K562 (cell line): ENCODE data around the gene ARMH1. TPM values are rescaled to one million over a fixed set of nuclear protein-coding genes. Genes with fewer than 3 reads are reported as not detected.
A peak's percentile ranks its signal among the peaks of the same experiment; 100 is the strongest.

Source experiments
- KLF16 ChIP-seq: IDR thresholded peaks from 2 replicates; pipeline ENCODE4 v1.6.1; 2016; ENCODE audit warnings: antibody characterized with exemption
- MYBL2 ChIP-seq, 2 experiments: fragments of 450-650 bp in 1 of 2; sonication (generic) in 1 of 2; formaldehyde crosslinking in 1 of 2; IDR thresholded peaks; 2 replicates each; pipeline versions ENCODE4 v1.6.1 to v1.8.1; 2017 to 2022; ENCODE audit warnings: borderline replicate concordance in 1 of 2, inconsistent platforms in 1 of 2, low read depth in 1 of 2, mild to moderate bottlenecking in 1 of 2, missing genetic modification reagents in 1 of 2, moderate library complexity in 1 of 2
- POLR2A ChIP-seq: fragments of 450-650 bp; conservative IDR thresholded peaks from 2 replicates; pipeline ENCODE4 v1.6.1; 2016
- POLR2B ChIP-seq: fragments of 450-650 bp; IDR thresholded peaks from 2 replicates; pipeline ENCODE4 v1.6.1; 2018; ENCODE audit warnings: low read depth; ENCODE audit not compliant: partially characterized antibody
- RBM17 ChIP-seq: fragments of 200-400 bp; formaldehyde crosslinking; IDR thresholded peaks from 2 replicates; pipeline ENCODE4 v1.6.1; 2017; ENCODE audit warnings: low read depth, mild to moderate bottlenecking, low read length, borderline replicate concordance
- RFX5 ChIP-seq: IDR thresholded peaks from 2 replicates; pipeline ENCODE4 v1.6.1; 2011; ENCODE audit warnings: low read depth, mild to moderate bottlenecking, improper control_type of control experiment, low read length
- polyA plus RNA-seq, 8 experiments: library from polyadenylated mRNA; depleted of rRNA in 4 of 8; stranded (reverse) in 5 of 8; unstranded in 3 of 8; fragments of >200 nt; fragmentation: Nextera tagmentation in 2 of 8; fragmentation: Illumina TruSeq in 1 of 8; extraction: Ambion mirVana in 2 of 8; extraction: Trizol in 1 of 8; gene quantifications; 2 replicates each; pipeline versions ENCODE4 v1.2.1 to v1.2.3, GENCODE V29; 2011 to 2014; ENCODE audit warnings: inconsistent platforms in 1 of 8, missing spikeins in 1 of 8
- total RNA-seq, 7 experiments: library from RNA; depleted of rRNA in 6 of 7; stranded (reverse); fragments of >200 nt in 6 of 7; fragmentation: Illumina TruSeq in 2 of 7; extraction: Trizol in 2 of 7; gene quantifications; 2 replicates each; pipeline versions ENCODE4 v1.2.1 to v1.2.3, GENCODE V29; 2011 to 2021; ENCODE audit warnings: low replicate concordance in 1 of 7
- TF ChIP-seq, protein P1 (sequence below), 2 experiments: fragments of 150-350 bp in 1 of 2; IDR thresholded peaks; 2 replicates each; pipeline ENCODE4 v1.6.1; 2012 to 2016; ENCODE audit warnings: low read depth in 2 of 2, low read length in 2 of 2, mild to moderate bottlenecking in 1 of 2, moderate library complexity in 1 of 2
- TF ChIP-seq, protein P2 (sequence below), 2 experiments: fragments of 450-650 bp; IDR thresholded peaks; 2 replicates each; pipeline ENCODE4 v1.6.1; 2016; ENCODE audit warnings: mild to moderate bottlenecking in 2 of 2, borderline replicate concordance in 1 of 2, low read depth in 1 of 2, moderate library complexity in 1 of 2
- TF ChIP-seq, protein P3 (sequence below): fragments of 450-650 bp; formaldehyde crosslinking; IDR thresholded peaks from 2 replicates; pipeline ENCODE4 v1.4.0; 2020; ENCODE audit warnings: mild to moderate bottlenecking, moderate library complexity

ARMH1 gene
- total and polyA plus RNA-seq, 9 of the 15 experiments (the other 6 are each of a cell fraction or from before 2014, with no cell fraction given) = 0.41 TPM; not detected in 8

DNA sequence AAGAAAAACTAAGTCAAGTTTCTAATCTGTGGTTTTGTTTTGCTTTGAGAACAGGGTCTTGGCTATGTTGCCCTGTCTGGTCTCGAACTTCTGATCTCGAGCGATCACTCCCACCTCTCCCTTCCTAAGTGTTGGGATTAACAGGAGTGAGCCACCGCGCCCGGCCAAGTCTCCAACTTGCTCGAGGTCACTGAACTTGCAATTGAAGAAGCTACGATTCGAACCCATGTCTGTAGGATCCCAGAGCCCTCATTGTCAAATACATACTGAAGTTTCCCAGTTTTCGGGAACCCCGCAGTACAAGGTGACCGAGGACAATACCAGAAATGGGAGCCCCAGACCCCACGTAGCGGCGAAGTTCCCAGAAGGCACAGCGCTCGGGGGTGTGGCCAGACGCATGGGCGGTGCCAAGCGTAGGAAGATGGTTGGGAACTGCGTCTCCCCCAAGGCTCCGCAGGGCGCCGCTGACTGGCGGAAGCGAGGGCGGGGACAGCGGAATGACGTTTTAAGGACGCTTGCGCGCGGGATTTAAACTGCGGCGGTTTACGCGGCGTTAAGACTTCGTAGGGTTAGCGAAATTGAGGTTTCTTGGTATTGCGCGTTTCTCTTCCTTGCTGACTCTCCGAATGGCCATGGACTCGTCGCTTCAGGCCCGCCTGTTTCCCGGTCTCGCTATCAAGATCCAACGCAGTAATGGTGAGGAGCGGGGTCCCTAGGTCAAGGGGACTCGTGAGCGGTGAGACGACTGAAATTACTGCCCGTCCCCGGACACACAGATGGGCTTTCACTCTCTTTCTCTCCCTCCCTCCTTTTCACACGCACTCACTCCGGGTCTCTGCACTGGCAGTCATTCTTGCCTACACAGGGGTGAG, 65.0 kb downstream of the ARMH1 start, which contains the start of gene KIF2C (continued):
- TF ChIP-seq, protein P1, sequence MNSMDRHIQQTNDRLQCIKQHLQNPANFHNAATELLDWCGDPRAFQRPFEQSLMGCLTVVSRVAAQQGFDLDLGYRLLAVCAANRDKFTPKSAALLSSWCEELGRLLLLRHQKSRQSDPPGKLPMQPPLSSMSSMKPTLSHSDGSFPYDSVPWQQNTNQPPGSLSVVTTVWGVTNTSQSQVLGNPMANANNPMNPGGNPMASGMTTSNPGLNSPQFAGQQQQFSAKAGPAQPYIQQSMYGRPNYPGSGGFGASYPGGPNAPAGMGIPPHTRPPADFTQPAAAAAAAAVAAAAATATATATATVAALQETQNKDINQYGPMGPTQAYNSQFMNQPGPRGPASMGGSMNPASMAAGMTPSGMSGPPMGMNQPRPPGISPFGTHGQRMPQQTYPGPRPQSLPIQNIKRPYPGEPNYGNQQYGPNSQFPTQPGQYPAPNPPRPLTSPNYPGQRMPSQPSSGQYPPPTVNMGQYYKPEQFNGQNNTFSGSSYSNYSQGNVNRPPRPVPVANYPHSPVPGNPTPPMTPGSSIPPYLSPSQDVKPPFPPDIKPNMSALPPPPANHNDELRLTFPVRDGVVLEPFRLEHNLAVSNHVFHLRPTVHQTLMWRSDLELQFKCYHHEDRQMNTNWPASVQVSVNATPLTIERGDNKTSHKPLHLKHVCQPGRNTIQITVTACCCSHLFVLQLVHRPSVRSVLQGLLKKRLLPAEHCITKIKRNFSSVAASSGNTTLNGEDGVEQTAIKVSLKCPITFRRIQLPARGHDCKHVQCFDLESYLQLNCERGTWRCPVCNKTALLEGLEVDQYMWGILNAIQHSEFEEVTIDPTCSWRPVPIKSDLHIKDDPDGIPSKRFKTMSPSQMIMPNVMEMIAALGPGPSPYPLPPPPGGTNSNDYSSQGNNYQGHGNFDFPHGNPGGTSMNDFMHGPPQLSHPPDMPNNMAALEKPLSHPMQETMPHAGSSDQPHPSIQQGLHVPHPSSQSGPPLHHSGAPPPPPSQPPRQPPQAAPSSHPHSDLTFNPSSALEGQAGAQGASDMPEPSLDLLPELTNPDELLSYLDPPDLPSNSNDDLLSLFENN (IDR thresholded peaks at IDR 0.05; ENCODE audit: low read depth in 2 of 2, low read length in 2 of 2) = peak in 1 of 2 experiments; percentile 78; a peak in 1 of 4 replicates
- TF ChIP-seq, protein P2, sequence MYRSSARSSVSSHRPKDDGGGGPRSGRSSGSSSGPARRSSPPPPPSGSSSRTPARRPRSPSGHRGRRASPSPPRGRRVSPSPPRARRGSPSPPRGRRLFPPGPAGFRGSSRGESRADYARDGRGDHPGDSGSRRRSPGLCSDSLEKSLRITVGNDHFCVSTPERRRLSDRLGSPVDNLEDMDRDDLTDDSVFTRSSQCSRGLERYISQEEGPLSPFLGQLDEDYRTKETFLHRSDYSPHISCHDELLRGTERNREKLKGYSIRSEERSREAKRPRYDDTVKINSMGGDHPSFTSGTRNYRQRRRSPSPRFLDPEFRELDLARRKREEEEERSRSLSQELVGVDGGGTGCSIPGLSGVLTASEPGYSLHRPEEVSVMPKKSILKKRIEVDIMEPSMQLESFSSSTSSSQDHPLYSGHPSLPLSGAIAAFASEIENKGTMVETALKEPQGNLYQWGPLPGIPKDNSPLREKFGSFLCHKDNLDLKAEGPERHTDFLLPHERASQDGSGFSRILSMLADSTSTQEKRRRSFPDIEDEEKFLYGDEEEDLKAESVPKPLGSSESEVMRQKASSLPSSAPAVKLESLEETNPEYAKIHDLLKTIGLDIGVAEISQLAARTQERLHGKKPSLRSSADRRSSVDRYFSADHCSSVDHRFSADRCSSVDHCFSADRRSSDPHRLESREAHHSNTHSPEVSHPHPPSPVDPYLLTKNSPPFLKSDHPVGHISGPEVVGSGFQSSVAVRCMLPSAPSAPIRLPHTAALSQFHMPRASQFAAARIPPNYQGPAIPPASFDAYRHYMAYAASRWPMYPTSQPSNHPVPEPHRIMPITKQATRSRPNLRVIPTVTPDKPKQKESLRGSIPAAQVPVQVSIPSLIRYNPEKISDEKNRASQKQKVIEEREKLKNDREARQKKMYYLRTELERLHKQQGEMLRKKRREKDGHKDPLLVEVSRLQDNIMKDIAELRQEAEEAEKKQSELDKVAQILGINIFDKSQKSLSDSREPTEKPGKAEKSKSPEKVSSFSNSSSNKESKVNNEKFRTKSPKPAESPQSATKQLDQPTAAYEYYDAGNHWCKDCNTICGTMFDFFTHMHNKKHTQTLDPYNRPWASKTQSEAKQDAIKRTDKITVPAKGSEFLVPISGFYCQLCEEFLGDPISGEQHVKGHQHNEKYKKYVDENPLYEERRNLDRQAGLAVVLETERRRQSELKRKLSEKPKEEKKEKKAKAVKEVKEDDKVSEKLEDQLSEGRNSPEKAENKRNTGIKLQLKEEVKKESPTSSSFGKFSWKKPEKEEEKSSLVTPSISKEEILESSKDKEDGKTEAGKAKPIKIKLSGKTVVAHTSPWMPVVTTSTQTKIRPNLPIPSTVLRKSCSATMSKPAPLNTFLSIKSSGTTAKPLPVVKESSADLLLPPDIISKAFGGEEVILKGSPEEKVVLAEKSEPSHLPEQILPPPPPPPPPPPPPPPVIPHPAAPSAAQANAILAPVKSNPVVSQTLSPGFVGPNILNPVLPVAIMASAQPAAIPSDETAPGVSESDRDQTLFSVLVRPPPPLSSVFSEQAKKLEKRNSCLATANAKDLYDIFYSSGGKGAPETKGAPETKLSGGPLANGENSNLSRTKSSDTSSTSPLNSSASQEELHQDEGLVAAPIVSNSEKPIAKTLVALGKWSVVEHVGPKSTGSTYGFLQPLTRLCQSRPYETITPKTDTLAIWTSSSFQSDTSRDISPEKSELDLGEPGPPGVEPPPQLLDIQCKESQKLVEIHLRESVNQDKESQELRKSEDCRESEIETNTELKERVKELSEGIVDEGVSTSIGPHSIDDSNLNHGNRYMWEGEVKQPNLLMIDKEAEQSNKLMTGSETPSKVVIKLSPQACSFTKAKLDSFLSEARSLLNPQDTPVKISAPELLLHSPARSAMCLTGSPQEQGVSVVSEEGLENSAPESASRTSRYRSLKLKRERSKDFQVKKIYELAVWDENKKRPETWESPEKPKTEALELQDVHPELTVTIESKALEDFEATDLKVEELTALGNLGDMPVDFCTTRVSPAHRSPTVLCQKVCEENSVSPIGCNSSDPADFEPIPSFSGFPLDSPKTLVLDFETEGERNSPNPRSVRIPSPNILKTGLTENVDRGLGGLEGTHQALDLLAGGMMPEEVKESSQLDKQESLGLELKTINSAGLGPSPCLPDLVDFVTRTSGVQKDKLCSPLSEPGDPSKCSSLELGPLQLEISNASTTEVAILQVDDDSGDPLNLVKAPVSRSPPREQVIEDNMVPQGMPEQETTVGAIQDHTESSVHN (IDR thresholded peaks at IDR 0.05; ENCODE audit: borderline replicate concordance in 1 of 2, low read depth in 1 of 2) = no peak
- TF ChIP-seq RFX5 = no peak
- peak; percentile 99 for TF ChIP-seq MYBL2 (IDR thresholded peaks at IDR 0.05; ENCODE audit: low read depth)
- TF ChIP-seq MYBL2 (CRISPR knock-in tag; IDR thresholded peaks at IDR 0.05; ENCODE audit: borderline replicate concordance) = no peak
- TF ChIP-seq RBM17 = no peak
- TF ChIP-seq, protein P3, sequence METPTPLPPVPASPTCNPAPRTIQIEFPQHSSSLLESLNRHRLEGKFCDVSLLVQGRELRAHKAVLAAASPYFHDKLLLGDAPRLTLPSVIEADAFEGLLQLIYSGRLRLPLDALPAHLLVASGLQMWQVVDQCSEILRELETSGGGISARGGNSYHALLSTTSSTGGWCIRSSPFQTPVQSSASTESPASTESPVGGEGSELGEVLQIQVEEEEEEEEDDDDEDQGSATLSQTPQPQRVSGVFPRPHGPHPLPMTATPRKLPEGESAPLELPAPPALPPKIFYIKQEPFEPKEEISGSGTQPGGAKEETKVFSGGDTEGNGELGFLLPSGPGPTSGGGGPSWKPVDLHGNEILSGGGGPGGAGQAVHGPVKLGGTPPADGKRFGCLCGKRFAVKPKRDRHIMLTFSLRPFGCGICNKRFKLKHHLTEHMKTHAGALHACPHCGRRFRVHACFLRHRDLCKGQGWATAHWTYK (CRISPR knock-in tag) = no peak
- no peak; the same call in 1 of the 2 replicates for TF ChIP-seq KLF16
- peak; percentile 98 for TF ChIP-seq POLR2A
- peak; percentile 97 for TF ChIP-seq POLR2B
